Sigmoid colon (tissue), 7 donors: ENCODE results near the gene SELENOI. TPM values are rescaled to one million over a fixed set of nuclear protein-coding genes. Genes with fewer than 3 reads are reported as not detected.

Experiments used
- DNase-seq: peaks from one replicate; pipeline ENCODE4 v3.0.0-alpha.2; 2019
- H3K27ac ChIP-seq, 4 donors: fragments of 200-600 bp; sonication (generic); one replicate each; pipeline ENCODE4 v1.5.1; 2016 to 2019; ENCODE audit warnings: mild to moderate bottlenecking in 1 of 4
- H3K27me3 ChIP-seq, 3 donors: fragments of 200-600 bp; sonication (generic); one replicate each; pipeline ENCODE4 v1.5.1; 2019; ENCODE audit warnings: mild to moderate bottlenecking in 1 of 3
- H3K36me3 ChIP-seq, 4 donors: fragments of 200-600 bp; sonication (generic); one replicate each; pipeline ENCODE4 v1.5.1; 2016 to 2019
- H3K4me1 ChIP-seq, 4 donors: fragments of 200-600 bp; sonication (generic); one replicate each; pipeline ENCODE4 v1.5.1; 2017 to 2019
- H3K4me3 ChIP-seq, 4 donors: fragments of 200-600 bp; sonication (generic); one replicate each; pipeline ENCODE4 v1.5.1; 2017 to 2019; ENCODE audit warnings: mild to moderate bottlenecking in 2 of 4, moderate library complexity in 1 of 4
- H3K9me3 ChIP-seq, 4 donors: fragments of 200-600 bp in 3 of 4; sonication (generic) in 3 of 4; one replicate each; pipeline versions ENCODE4 v1.5.1 to v1.6.1; 2013 to 2019
- CTCF ChIP-seq, 4 experiments: fragments of 450-650 bp in 3 of 4; fragments of 200-600 bp in 1 of 4; IDR thresholded peaks; one replicate each; pipeline ENCODE4 v1.5.1; 2016 to 2019; ENCODE audit warnings: antibody characterized with exemption in 4 of 4, mild to moderate bottlenecking in 3 of 4, moderate library complexity in 2 of 4
- EP300 ChIP-seq, 4 donors: sonication (generic); formaldehyde crosslinking; IDR thresholded peaks; one replicate each; pipeline ENCODE4 v1.6.1; 2017; ENCODE audit warnings: antibody characterized with exemption in 4 of 4
- POLR2A ChIP-seq, 2 donors: fragments of 450-650 bp; IDR thresholded peaks; one replicate each; pipeline ENCODE4 v1.6.1; 2016; ENCODE audit warnings: antibody characterized with exemption in 2 of 2, mild to moderate bottlenecking in 2 of 2, moderate library complexity in 2 of 2
- POLR2AphosphoS5 ChIP-seq, 4 donors: sonication (generic); formaldehyde crosslinking; IDR thresholded peaks; one replicate each; pipeline ENCODE4 v1.6.1; 2017; ENCODE audit warnings: antibody characterized with exemption in 4 of 4
- WGBS, 2 donors: extraction: QIAGEN DNeasy Blood & Tissue Kit; methylation state at CpG; one replicate each; pipeline ENCODE4 v1.1.7; 2013; 5-methylcytosine and 5-hydroxymethylcytosine counted together
- intact Hi-C: fragments of 100-400 bp; cut with DNase I; formaldehyde crosslinking; loops from one replicate; pipeline ENCODE4 v1.15.1; 2023
- polyA plus RNA-seq, 3 donors: library from polyadenylated mRNA; stranded (reverse); fragments of 200-250 nt; gene quantifications; one replicate each; pipeline ENCODE4 v1.2.3, GENCODE V29; 2013
- total RNA-seq, 4 donors: library from RNA; depleted of rRNA; stranded (reverse); fragments of >200 nt; gene quantifications; one replicate each; pipeline ENCODE4 v1.1.0, GENCODE V29; 2016
- donor health status: healthy with polysubstance abuse.
- donor health status: Bipolar disorder and iron deficiency.
- donor health status: healthy.

Gene SELENOI
- total and polyA plus RNA-seq, 7 donors: 1.2 to 11.0 (median 8.9) TPM

GRCh38 chr2:26429779-26430578, 84.0 kb downstream of the SELENOI start:
- no peaks in the 10 kb centered on the region for H3K27me3 ChIP-seq
- TF ChIP-seq EP300 (IDR thresholded peaks at IDR 0.05) (no peak), POLR2A (IDR thresholded peaks at IDR 0.05) (no peak), CTCF (IDR thresholded peaks at IDR 0.05) (no peak), POLR2AphosphoS5 (IDR thresholded peaks at IDR 0.05) (no peak)
- intact Hi-C loops: no loop called here
- no peak for DNase-seq
- no peak overlapping the region for H3K4me3 ChIP-seq
- H3K36me3 ChIP-seq: no peaks in the 10 kb centered on the region
- H3K9me3 ChIP-seq: no peaks in the 10 kb centered on the region
- 78 to 83% methylated on average over 8 of the region's 8 CpGs for WGBS, 2 donors
- no peak overlapping the region for H3K27ac ChIP-seq
- H3K4me1 ChIP-seq: no peaks in the 10 kb centered on the region

- H3K36me3 ChIP-seq: no peaks in the 10 kb centered on the region
- TF ChIP-seq EP300 (IDR thresholded peaks at IDR 0.05) (no peak), POLR2AphosphoS5 (IDR thresholded peaks at IDR 0.05) (no peak), CTCF (IDR thresholded peaks at IDR 0.05) (no peak), POLR2A (IDR thresholded peaks at IDR 0.05) (no peak)
- H3K4me1 ChIP-seq: no peaks in the 10 kb centered on the region
- H3K27me3 ChIP-seq: no peaks in the 10 kb centered on the region
- no peaks in the 10 kb centered on the region for H3K9me3 ChIP-seq
- no peak for DNase-seq
- intact Hi-C loops: no loop called here
- WGBS, 2 donors: 92 to 93% methylated on average over 7 of the region's 7 CpGs
- no peak overlapping the region for H3K27ac ChIP-seq
- no peak overlapping the region for H3K4me3 ChIP-seq
Observed at GRCh38 chr2:26430826-26431225, 84.9 kb downstream of the SELENOI start.

GRCh38 chr2:26432363-26432762, 86.4 kb downstream of the SELENOI start:
- DNase-seq: no peak
- Histone ChIP-seq H3K36me3 (no peaks in the 10 kb centered on the region), H3K27me3 (no peaks in the 10 kb centered on the region), H3K9me3 (no peaks in the 10 kb centered on the region), H3K27ac (peak overlapping the region in 2 of 4 donors; percentile 15 to 23), H3K4me3 (no peak overlapping the region), H3K4me1 (no peaks in the 10 kb centered on the region)
- intact Hi-C loops: no loop called here
- no peak for TF ChIP-seq EP300 (IDR thresholded peaks at IDR 0.05)
- no peak for TF ChIP-seq CTCF (IDR thresholded peaks at IDR 0.05)
- TF ChIP-seq POLR2A (IDR thresholded peaks at IDR 0.05): no peak
- TF ChIP-seq POLR2AphosphoS5 (IDR thresholded peaks at IDR 0.05): no peak

- no peak for DNase-seq
- no peak for TF ChIP-seq EP300 (IDR thresholded peaks at IDR 0.05)
- TF ChIP-seq CTCF (IDR thresholded peaks at IDR 0.05): no peak
- TF ChIP-seq POLR2A (IDR thresholded peaks at IDR 0.05): no peak
- TF ChIP-seq POLR2AphosphoS5 (IDR thresholded peaks at IDR 0.05): no peak
- Histone ChIP-seq H3K27ac (peak overlapping the region in 1 of 4 donors; percentile 23), H3K4me3 (no peak overlapping the region), H3K9me3 (no peaks in the 10 kb centered on the region), H3K27me3 (no peaks in the 10 kb centered on the region), H3K4me1 (no peaks in the 10 kb centered on the region), H3K36me3 (no peaks in the 10 kb centered on the region)
- 42 to 46% methylated on average over 2 of the region's 2 CpGs for WGBS, 2 donors
- intact Hi-C loops: no loop called here
Observed at GRCh38 chr2:26432859-26433258, 86.9 kb downstream of the SELENOI start.

GRCh38 chr2:26435106-26435505, 89.2 kb downstream of the SELENOI start:
- WGBS, 2 donors: 63 to 80% methylated on average over 2 of the region's 2 CpGs

More at GRCh38 chr2:26435106-26435505, 89.2 kb downstream of the SELENOI start:
- intact Hi-C loops: no loop called here
- DNase-seq: no peak
- TF ChIP-seq POLR2AphosphoS5 (IDR thresholded peaks at IDR 0.05) (no peak), CTCF (IDR thresholded peaks at IDR 0.05) (no peak), EP300 (IDR thresholded peaks at IDR 0.05) (no peak), POLR2A (IDR thresholded peaks at IDR 0.05) (no peak)
- H3K4me3 ChIP-seq: no peak overlapping the region
- H3K27me3 ChIP-seq: no peaks in the 10 kb centered on the region
- H3K27ac ChIP-seq: no peak overlapping the region
- H3K36me3 ChIP-seq: no peaks in the 10 kb centered on the region
- no peaks in the 10 kb centered on the region for H3K9me3 ChIP-seq
- no peaks in the 10 kb centered on the region for H3K4me1 ChIP-seq
